ENCODE data around the gene IER5. TPM values are rescaled to one million over a fixed set of nuclear protein-coding genes. Genes with fewer than 3 reads are reported as not detected.
"Not testable (repeated sequence)": the region's sequence is repeated elsewhere in the genome, so short reads cannot be mapped to it uniquely, and the experiment has no call there.

The IER5 gene
- total RNA-seq, 2 donors from 2014 or later, result 71.8 to 72.2 TPM

DNA sequence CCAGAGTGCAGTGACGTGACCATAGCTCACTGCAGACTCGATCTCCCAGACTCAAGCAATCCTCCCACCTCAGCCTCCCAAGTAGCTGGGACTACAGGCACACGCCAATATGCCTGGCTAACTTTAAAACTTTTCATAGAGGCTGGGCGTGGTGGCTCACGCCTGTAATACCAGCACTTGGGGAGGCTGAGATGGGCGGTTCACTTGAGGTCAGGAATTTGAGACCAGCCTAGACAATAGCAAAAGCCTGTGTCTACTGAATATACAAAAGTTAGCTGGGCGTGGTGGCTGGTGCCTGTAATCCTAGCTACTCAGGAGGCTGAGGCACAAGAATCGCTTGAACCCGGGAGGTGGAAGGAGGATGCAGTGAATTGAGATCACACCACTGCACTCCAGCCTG is 27.5 kb downstream of the IER5 start:
- Mint-ChIP-seq H3K4me1 (ENCODE audit: low read depth) (peaks cover 11% of the 10 kb centered on the region), H3K27me3 (ENCODE audit: low read depth) (peaks cover 16% of the 10 kb centered on the region)
- not testable (repeated sequence) for ATAC-seq (replicated peaks in 1 of 2); H3K36me3 Mint-ChIP-seq (ENCODE audit: insufficient read depth in 2 of 2); H3K9me3 Mint-ChIP-seq; H3K27ac Mint-ChIP-seq; H3K4me3 Mint-ChIP-seq; DNase-seq

DNA sequence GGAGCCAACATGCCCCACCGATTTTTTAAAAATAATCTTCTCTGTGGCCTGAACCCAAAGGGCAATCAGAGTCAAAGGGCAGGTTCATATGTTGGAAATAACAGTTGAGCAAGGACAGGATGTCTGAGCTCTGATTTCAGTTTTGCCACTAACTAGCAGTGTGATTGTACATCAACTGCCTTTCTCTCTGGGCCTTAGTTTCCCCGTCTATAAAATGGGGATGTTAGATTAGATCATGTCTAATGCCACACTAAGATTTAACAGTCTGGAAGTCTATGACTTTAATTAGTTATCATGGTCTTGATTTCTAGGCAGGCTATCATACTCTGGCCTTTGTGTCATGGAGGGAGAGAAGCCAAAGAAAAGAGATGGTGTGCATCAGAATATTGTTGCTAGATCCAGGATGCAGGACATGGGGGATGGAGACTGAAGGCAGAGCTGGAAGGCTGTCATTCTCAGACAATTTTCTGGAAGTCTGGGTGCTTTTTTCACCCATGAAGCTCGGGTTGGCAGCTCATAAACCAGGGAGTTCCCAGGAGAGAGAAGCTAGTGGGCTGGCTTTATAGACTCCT is 28.4 kb downstream of the IER5 start:
- Mint-ChIP-seq H3K4me3 (no peak overlapping the region), H3K4me1 (ENCODE audit: low read depth) (peaks cover 11% of the 10 kb centered on the region), H3K27me3 (ENCODE audit: low read depth) (peaks cover 7% of the 10 kb centered on the region)

DNA sequence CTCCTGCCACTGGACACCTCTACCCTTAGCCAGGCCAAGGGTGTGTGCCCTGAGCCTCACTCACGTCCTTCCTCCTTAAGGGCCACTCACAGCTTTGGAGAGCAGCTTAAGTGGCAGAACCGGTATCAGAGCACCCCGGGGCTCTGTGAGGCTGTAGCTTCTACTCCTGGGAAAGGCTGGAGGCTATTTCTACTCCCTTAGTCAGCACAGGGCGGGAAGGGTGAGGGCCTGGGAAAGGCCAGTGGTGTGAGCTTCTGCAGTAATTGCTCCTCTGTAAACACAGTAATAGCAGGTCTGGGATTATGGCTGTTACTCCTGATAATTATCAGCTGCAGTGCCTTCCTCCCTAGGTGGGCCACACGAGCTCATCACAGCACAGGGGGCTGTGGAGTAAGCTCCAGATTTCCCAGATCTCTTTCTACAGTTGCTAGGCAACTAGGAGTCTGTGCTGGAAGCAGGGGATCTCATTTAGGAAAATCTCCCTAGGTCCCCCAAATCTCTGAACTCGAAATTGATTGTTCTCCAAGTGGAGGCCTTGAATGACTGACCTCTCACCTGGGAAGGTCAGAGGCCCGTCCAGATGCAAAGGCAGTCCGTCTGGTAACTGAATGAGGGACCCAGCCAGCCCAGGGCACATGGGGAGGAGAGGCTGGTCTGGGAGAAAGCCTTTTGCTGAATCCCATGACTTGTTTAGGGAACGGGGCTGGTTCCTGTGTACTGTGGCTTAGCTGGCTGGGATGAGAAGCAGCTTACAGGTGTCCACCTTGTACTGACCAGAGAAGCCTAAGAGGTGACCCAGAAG is 29.3 kb downstream of the IER5 start:
- Mint-ChIP-seq H3K36me3 (ENCODE audit: insufficient read depth in 2 of 2) (no peaks in the 10 kb centered on the region), H3K27me3 (ENCODE audit: low read depth) (no peaks in the 10 kb centered on the region), H3K27ac (no peak overlapping the region), H3K4me3 (no peak overlapping the region), H3K9me3 (no peaks in the 10 kb centered on the region), H3K4me1 (ENCODE audit: low read depth) (peaks cover 11% of the 10 kb centered on the region)
- ATAC-seq (replicated peaks in 1 of 2), result no peak
- DNase-seq, result no peak

More for the DNA sequence above, 28.4 kb downstream of the IER5 start:
- DNase-seq (no peak), ATAC-seq (replicated peaks in 1 of 2) (no peak)
- Mint-ChIP-seq H3K36me3 (ENCODE audit: insufficient read depth in 2 of 2) (no peaks in the 10 kb centered on the region), H3K27ac (no peak overlapping the region), H3K9me3 (no peaks in the 10 kb centered on the region)

DNA sequence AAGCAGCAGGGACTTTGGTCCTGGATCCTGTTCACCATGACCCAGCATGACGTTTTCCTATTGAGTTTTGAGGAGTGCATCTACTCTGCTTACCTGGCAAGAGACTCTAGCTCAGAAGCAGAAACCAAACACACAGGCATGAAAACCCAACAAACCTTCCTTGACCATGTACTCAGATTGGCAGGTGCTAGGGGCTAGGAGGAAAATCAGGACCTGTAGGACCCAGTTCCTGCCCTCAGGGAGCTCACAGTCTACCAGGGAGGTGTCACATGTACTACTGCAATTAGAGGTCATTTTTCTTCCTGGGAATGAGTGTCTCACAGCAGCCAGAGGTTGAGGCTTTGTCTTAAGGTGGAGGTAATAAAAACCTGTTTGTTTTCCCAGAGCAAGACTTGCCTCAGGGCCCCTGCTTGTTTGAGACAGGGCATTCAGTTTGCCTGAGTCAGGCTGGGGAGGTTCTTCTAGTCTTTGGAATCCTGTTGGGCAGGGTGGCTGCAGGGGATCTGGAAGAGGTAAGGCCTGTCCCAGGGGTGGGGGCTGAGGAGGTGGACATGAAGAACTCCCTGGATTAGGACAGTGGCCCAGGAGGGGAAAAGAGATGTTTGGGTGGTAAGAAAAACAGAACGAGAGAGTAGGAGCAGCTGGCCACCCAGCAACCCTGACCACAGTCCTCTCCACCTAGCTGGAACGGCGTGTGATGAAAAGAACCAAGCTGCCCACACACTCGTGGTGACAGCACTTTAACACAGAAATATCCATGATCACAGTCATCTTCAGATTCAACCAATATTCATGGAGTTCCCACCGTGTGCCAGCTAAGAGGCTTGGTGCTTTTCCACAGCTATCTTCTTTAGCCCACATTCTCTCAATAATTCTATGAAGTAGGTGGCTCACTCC is 30.8 kb downstream of the IER5 start:
- Mint-ChIP-seq H3K27me3 (ENCODE audit: low read depth) (no peaks in the 10 kb centered on the region), H3K36me3 (ENCODE audit: insufficient read depth in 2 of 2) (no peaks in the 10 kb centered on the region), H3K4me3 (no peak overlapping the region), H3K27ac (no peak overlapping the region), H3K4me1 (ENCODE audit: low read depth) (peaks cover 11% of the 10 kb centered on the region), H3K9me3 (no peaks in the 10 kb centered on the region)
- DNase-seq (no peak), ATAC-seq (replicated peaks in 1 of 2) (no peak)

DNA sequence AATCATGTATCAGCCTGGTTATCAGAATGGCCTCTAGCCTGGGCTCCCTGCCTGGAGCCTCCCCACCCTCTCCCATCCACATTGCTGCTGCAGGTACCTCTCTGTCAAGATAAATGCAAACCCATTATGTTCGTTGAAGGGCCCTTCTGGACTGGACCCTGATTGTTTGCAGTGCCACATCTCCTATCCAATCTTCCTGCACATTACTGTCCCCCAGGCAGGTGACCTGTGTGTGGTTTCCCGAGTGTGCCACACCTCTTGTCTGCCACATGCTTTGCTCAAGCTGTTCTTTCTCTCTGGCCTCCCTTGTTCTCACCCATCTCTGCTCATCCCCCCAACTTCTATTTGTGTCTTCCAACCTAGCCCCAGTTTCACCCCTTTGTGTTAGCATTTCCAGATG is 32.4 kb downstream of the IER5 start:
- no peak overlapping the region for H3K4me3 Mint-ChIP-seq
- ATAC-seq (replicated peaks in 1 of 2) (no peak), DNase-seq (no peak)
- no peaks in the 10 kb centered on the region for H3K27me3 Mint-ChIP-seq (ENCODE audit: low read depth)
- H3K9me3 Mint-ChIP-seq, result no peaks in the 10 kb centered on the region
- H3K36me3 Mint-ChIP-seq (ENCODE audit: insufficient read depth in 2 of 2), result no peaks in the 10 kb centered on the region
- no peak overlapping the region for H3K27ac Mint-ChIP-seq
- peaks cover 17% of the 10 kb centered on the region for H3K4me1 Mint-ChIP-seq (ENCODE audit: low read depth)

DNA sequence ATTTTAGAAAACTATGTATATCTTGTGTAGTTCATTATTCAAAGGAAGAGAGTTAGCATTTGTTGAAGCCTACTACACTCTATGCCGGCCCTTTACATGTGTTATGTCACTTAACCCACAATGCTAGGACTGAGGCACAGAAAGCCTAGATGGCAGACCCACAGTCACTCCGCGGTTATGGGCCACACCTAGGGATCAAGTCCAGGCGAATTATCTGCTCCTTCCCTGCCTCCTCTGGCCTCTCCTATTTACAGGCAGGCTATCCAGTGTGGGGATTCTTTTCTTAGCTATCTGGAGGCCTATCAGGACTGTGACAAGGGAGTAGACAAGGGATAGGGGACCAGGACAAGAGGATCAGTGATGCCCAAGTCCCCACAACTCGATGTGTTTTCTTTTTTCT is 33.0 kb downstream of the IER5 start:
- Mint-ChIP-seq H3K27me3 (ENCODE audit: low read depth) (no peaks in the 10 kb centered on the region), H3K27ac (no peak overlapping the region), H3K36me3 (ENCODE audit: insufficient read depth in 2 of 2) (no peaks in the 10 kb centered on the region), H3K4me3 (no peak overlapping the region), H3K9me3 (no peaks in the 10 kb centered on the region), H3K4me1 (ENCODE audit: low read depth) (peaks cover 17% of the 10 kb centered on the region)
- DNase-seq (no peak), ATAC-seq (replicated peaks in 1 of 2) (no peak)

DNA sequence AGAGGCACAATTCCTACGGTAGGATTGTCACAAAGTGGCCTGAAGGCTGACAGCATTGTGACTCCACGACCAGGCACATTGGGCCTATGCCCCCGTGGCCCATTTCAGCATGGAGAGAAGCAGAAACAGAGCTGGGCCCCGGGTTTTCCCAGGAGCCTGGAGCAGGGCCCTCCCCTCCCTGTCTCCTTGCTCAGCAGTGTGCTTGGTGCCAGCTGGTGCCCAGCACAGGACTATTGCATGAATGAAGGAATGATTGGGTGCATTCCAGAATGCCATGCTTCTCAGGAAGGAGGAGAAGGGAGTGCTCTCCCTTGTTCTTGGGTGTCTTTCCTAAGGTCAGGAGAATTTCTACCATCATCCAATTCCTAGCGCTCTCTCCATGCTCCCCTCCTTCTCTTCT is 33.7 kb downstream of the IER5 start:
- no peak overlapping the region for H3K4me3 Mint-ChIP-seq
- no peaks in the 10 kb centered on the region for H3K36me3 Mint-ChIP-seq (ENCODE audit: insufficient read depth in 2 of 2)
- no peak overlapping the region for H3K27ac Mint-ChIP-seq
- peaks cover 17% of the 10 kb centered on the region for H3K4me1 Mint-ChIP-seq (ENCODE audit: low read depth)
- H3K27me3 Mint-ChIP-seq (ENCODE audit: low read depth), result no peaks in the 10 kb centered on the region
- ATAC-seq (replicated peaks in 1 of 2), result no peak
- H3K9me3 Mint-ChIP-seq, result no peaks in the 10 kb centered on the region
- DNase-seq, result no peak

DNA sequence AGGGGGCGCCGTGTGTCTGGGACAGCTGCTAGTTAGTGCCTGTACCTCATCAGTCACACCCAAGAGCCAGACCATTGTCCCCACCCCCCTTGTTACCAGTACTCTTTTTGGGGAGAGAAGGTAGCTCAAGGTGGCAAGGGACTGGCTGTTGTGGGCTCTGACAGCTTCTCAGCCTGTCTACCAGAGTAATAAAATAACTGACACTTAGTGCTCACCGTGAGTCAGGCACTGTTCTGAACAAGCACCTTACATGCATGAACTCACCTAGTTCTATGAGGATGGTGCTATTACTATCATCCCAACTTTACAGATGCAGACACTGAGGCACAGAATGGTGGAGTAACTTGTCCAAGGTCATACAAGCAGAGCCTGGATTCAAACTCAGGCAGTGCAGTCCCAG is 34.7 kb downstream of the IER5 start:
- peaks cover 21% of the 10 kb centered on the region for H3K4me1 Mint-ChIP-seq (ENCODE audit: low read depth)
- H3K27me3 Mint-ChIP-seq (ENCODE audit: low read depth), result no peaks in the 10 kb centered on the region
- peak; percentile 39 to 58 for ATAC-seq (replicated peaks in 1 of 2)
- no peak for DNase-seq
- H3K36me3 Mint-ChIP-seq (ENCODE audit: insufficient read depth in 2 of 2), result no peaks in the 10 kb centered on the region
- H3K9me3 Mint-ChIP-seq, result no peaks in the 10 kb centered on the region
- H3K4me3 Mint-ChIP-seq, result no peak overlapping the region
- H3K27ac Mint-ChIP-seq, result no peak overlapping the region

DNA sequence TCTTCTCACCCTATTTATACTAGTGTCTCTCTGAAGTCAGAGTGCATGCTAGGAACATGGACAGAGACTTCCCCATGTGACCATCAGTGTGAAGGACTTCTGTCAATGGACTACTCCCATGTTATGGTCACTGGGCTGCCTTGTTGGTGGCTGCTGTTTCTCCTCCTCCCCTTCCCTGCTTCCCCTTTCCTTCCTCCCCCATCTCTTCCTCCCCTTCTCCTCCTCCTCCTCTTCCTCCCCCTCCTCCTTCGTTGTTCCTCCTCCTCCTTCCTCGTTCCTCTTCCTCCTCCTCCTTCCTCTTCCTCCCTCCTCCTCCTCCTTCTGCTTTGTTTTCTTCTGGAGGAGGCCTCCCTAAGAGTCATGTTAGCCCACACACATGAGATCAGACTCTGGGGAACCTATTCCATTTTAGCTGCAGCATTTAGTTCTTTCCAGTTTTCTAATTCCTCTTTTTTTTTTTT is 35.8 kb downstream of the IER5 start:
- no peaks in the 10 kb centered on the region for H3K9me3 Mint-ChIP-seq
- peaks cover 29% of the 10 kb centered on the region for H3K4me1 Mint-ChIP-seq (ENCODE audit: low read depth)
- no peak for DNase-seq
- ATAC-seq (replicated peaks in 1 of 2), result no peak
- H3K36me3 Mint-ChIP-seq (ENCODE audit: insufficient read depth in 2 of 2), result no peaks in the 10 kb centered on the region
- no peak overlapping the region for H3K4me3 Mint-ChIP-seq
- no peak overlapping the region for H3K27ac Mint-ChIP-seq
- H3K27me3 Mint-ChIP-seq (ENCODE audit: low read depth), result peaks cover 7% of the 10 kb centered on the region

DNA sequence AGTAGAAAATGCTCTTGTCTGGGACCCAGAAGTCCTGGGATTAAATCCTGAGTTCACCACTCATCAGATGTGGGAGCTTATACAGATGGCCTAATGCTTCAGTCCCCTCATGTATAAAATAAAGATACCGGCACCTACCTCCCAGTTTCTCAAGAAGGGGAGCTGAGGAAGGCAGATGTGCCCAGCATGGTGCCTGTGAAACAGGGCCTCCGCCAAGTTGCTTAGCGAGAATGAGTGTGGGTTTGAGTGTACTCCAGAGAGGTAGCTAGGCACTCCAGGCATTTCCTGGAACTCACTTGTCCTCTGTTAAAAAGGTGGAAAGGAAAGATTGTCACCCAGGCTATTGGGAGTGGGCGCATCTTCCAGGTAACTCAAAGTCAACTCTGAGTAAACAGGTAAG is 37.8 kb downstream of the IER5 start:
- H3K4me3 Mint-ChIP-seq, result no peak overlapping the region
- H3K27ac Mint-ChIP-seq, result no peak overlapping the region
- no peaks in the 10 kb centered on the region for H3K36me3 Mint-ChIP-seq (ENCODE audit: insufficient read depth in 2 of 2)
- ATAC-seq (replicated peaks in 1 of 2) (no peak), DNase-seq (no peak)
- H3K4me1 Mint-ChIP-seq (ENCODE audit: low read depth), result peaks cover 25% of the 10 kb centered on the region
- peaks cover 16% of the 10 kb centered on the region for H3K27me3 Mint-ChIP-seq (ENCODE audit: low read depth)
- no peaks in the 10 kb centered on the region for H3K9me3 Mint-ChIP-seq

DNA sequence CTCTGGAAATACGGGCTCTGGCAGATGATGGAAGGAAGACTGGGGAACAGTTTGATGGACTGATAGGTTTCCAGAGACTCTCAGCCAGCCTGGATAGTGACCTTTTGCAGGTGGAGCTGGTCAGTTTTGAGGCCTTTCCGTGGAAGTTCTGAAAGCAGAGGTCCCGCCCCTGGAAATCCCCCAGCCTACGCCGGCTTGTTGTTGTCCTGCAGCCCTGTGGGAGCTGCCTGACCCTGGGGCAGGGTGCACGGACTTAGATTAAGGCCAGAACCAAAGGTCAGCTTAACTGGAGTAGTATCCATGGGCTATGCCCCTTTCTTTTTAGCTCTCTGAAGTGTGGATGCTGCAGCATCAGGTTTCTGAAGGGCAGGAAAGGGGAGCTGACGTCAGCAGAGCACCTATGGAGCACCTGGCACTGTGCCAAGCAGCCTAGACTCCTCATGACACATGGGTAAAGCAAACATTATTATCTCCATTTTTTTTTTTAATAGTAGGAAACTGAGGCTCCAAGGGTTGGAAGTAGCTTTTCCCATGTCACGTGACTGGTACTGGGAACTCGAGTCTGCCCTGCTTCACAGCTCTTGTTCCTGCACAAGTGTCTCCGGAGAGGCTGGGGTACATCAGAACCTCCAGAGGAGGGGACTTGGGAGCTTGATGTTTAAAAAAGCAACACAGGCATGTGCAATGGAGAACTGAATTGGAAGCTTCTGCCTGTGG is 38.5 kb downstream of the IER5 start:
- no peak for DNase-seq
- no peak overlapping the region for H3K4me3 Mint-ChIP-seq
- no peaks in the 10 kb centered on the region for H3K9me3 Mint-ChIP-seq
- peaks cover 27% of the 10 kb centered on the region for H3K4me1 Mint-ChIP-seq (ENCODE audit: low read depth)
- no peak overlapping the region for H3K27ac Mint-ChIP-seq
- no peak for ATAC-seq (replicated peaks in 1 of 2)
- H3K36me3 Mint-ChIP-seq (ENCODE audit: insufficient read depth in 2 of 2), result no peaks in the 10 kb centered on the region
- H3K27me3 Mint-ChIP-seq (ENCODE audit: low read depth), result peaks cover 16% of the 10 kb centered on the region

DNA sequence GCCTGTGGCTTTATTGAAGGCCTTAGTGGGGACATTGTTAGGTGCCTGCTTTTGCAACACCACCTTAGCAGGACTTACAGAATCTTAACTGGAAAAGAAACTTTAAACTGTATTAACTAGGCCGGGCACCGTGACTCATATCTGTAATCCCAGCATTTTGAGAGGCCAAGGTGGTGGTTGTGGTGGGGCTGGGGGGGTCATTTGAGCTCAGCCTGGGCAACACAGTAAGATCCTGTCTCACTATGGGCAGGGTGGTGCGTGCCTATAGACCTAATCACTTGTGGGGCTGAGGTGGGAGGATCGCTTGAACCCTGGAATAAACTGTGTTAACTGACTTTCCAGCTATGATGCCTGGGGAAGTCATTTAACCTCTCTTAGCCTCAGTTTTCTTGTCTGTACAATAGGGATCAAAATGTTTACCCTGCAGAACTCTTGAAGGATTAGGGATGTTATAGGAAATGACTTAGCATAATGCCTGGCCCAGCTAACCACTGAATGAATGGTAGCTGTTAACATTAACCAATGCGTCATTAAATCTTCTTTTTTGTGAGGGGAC is 39.5 kb downstream of the IER5 start:
- no peaks in the 10 kb centered on the region for H3K9me3 Mint-ChIP-seq
- H3K36me3 Mint-ChIP-seq (ENCODE audit: insufficient read depth in 2 of 2), result no peaks in the 10 kb centered on the region
- ATAC-seq (replicated peaks in 1 of 2), result peak; percentile 36 to 52
- H3K27me3 Mint-ChIP-seq (ENCODE audit: low read depth), result peaks cover 16% of the 10 kb centered on the region
- no peak overlapping the region for H3K4me3 Mint-ChIP-seq
- H3K27ac Mint-ChIP-seq, result no peak overlapping the region
- DNase-seq, result no peak
- H3K4me1 Mint-ChIP-seq (ENCODE audit: low read depth), result peaks cover 27% of the 10 kb centered on the region
